ENCODE measurements around the gene ETF1. TPM values are rescaled to one million over a fixed set of nuclear protein-coding genes. Genes with fewer than 3 reads are reported as not detected.

The ETF1 gene
- total and polyA plus RNA-seq, 3 donors from 2014 or later: 74.3 to 103 (median 75.3) TPM

DNA sequence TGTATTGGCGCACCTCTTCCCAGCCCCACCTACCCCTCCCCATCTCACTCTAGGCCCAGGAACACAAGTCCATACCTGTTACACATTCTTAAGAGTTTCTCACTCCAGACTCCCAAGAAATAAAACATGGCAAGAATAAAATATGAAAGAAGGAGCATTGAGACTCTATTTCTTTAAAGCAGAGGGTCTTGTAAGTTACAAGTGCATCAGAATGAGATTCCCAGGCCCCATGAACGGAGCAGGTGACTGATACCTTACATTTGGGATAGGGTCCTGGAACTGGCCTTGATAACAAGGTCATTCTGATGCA is 72.0 kb downstream of the ETF1 start:
- intact Hi-C loops (cut with DNase I; ENCODE audit: low total_unique reads): no loop called here
- Histone ChIP-seq H3K4me1 (peaks cover 5% of the 10 kb centered on the region), H3K27me3 (no peaks in the 10 kb centered on the region), H3K4me3 (no peak overlapping the region), H3K36me3 (ENCODE audit: low read depth, missing control alignments) (no peaks in the 10 kb centered on the region), H3K27ac (no peak overlapping the region), H3K9me3 (no peaks in the 10 kb centered on the region)
- 75 to 80% methylated on average over 2 of the region's 2 CpGs for WGBS, 2 donors
- TF ChIP-seq, protein P1, sequence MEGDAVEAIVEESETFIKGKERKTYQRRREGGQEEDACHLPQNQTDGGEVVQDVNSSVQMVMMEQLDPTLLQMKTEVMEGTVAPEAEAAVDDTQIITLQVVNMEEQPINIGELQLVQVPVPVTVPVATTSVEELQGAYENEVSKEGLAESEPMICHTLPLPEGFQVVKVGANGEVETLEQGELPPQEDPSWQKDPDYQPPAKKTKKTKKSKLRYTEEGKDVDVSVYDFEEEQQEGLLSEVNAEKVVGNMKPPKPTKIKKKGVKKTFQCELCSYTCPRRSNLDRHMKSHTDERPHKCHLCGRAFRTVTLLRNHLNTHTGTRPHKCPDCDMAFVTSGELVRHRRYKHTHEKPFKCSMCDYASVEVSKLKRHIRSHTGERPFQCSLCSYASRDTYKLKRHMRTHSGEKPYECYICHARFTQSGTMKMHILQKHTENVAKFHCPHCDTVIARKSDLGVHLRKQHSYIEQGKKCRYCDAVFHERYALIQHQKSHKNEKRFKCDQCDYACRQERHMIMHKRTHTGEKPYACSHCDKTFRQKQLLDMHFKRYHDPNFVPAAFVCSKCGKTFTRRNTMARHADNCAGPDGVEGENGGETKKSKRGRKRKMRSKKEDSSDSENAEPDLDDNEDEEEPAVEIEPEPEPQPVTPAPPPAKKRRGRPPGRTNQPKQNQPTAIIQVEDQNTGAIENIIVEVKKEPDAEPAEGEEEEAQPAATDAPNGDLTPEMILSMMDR (IDR thresholded peaks at IDR 0.05): no peak
- TF ChIP-seq POLR2A (IDR thresholded peaks at IDR 0.05): no peak
- no peak for DNase-seq

DNA sequence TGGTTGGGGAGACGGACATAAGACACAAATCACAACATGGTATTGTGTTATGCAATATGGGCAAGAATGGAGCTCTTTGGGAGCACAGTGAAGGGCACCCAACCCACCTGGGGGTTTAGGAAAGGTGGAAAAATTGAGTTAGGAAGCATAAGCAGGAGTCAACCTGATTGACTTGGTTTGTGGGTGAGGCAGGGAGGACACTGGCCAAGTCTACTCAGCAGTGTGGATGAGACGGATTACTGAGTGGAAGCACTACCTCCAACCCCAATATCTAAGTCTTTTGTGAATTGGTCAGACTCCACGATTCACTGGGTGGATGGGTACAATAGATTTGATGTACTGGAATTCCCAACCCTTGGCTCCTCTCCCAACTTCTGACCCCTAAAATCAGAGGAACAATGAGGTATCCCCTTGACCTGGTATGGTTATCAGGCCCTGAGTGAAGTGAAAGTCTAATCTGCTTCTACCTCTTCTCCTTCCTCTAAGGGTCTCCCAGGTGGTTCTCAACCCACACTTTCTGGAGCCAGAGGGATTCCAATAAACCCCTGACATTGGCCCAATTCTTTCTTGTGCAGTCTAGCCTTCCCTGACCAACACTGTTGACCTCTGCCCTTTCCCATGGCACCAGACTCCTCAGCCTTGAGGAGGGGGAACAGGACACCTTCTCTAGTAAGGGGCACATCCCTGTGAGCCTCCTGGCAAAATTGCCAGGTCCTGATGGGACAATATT is 72.5 kb downstream of the ETF1 start:
- TF ChIP-seq, protein P1 (IDR thresholded peaks at IDR 0.05): no peak
- TF ChIP-seq POLR2A (IDR thresholded peaks at IDR 0.05): no peak
- no peaks in the 10 kb centered on the region for H3K36me3 ChIP-seq (ENCODE audit: low read depth, missing control alignments)
- no peak for DNase-seq
- no peak overlapping the region for H3K4me3 ChIP-seq
- no peaks in the 10 kb centered on the region for H3K27me3 ChIP-seq
- no peaks in the 10 kb centered on the region for H3K9me3 ChIP-seq
- H3K27ac ChIP-seq: no peak overlapping the region
- intact Hi-C loops (cut with DNase I; ENCODE audit: low total_unique reads): no loop called here
- 71 to 76% methylated on average over 3 of the region's 3 CpGs for WGBS, 2 donors
- H3K4me1 ChIP-seq: peaks cover 5% of the 10 kb centered on the region

DNA sequence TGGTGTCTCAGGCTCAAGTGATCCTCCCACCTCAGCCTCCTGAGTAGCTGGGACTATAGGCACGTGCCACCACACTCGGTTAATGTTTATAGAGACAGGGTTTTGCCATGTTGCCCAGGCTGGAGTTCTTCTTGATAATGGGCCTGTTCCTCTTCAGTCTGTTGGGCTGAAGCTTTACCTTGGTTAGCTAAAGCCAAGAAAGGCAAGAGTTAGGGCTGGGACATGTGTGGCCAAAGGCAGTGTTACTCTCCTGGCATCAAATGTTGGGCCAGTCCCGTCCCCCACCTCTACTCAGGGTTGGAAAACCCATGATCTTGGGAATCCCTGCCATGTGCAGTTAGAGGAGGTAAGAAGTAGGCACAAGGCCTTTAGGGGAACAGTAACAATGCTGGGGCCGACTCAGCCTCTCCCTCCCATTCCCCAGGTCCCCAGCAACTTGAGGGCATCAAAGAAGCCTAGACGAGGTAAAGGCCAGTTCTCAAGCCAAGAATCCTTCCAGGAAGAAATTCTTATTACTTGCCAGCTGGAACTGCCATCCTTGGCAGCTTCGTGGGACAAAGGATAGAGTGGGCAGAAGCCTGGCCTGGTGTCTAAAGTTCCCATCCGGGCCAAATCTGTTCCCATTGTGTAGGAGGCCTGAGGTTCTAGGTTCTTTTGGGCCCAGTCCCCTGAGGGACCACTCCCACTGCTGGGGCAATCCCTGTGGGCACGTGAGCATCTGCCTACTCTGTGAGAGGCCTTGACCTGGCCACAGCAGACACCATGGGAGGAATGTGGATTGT is 73.3 kb downstream of the ETF1 start:
- intact Hi-C loops (cut with DNase I; ENCODE audit: low total_unique reads): no loop called here
- no peak overlapping the region for H3K27ac ChIP-seq
- 68 to 76% methylated on average over 5 to 8 of the region's 8 CpGs for WGBS, 2 donors

DNA sequence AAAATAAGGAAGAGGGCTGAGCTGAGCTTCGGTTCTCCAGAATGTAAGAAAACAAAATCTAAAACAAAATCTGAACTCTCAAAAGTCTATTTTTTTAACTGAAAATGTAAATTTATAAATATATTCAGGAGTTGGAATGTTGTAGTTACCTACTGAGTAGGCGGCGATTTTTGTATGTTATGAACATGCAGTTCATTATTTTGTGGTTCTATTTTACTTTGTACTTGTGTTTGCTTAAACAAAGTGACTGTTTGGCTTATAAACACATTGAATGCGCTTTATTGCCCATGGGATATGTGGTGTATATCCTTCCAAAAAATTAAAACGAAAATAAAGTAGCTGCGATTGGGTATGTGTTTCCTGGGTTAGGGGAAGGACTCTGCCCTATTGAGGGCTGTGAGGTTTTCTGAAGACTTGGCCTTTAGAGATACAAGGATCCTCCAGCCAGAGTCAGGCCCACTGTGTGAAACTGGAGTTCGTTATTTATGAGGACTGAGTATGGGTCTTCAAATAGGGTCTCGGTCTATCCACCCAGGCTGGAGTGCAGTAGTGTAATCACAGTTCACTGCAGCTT is 74.0 kb downstream of the ETF1 start:
- H3K27me3 ChIP-seq: no peaks in the 10 kb centered on the region
- TF ChIP-seq POLR2A (IDR thresholded peaks at IDR 0.05): no peak
- TF ChIP-seq, protein P1 (IDR thresholded peaks at IDR 0.05): no peak
- no peak overlapping the region for H3K27ac ChIP-seq
- intact Hi-C loops (cut with DNase I; ENCODE audit: low total_unique reads): no loop called here
- no peak overlapping the region for H3K4me3 ChIP-seq
- DNase-seq: no peak
- no peaks in the 10 kb centered on the region for H3K9me3 ChIP-seq
- no peaks in the 10 kb centered on the region for H3K36me3 ChIP-seq (ENCODE audit: low read depth, missing control alignments)
- peaks cover 5% of the 10 kb centered on the region for H3K4me1 ChIP-seq
- 84 to 88% methylated on average over 8 of the region's 8 CpGs for WGBS, 2 donors

More for the DNA sequence above, 73.3 kb downstream of the ETF1 start:
- Histone ChIP-seq H3K4me1 (peaks cover 5% of the 10 kb centered on the region), H3K27me3 (no peaks in the 10 kb centered on the region), H3K4me3 (no peak overlapping the region), H3K36me3 (ENCODE audit: low read depth, missing control alignments) (no peaks in the 10 kb centered on the region), H3K9me3 (no peaks in the 10 kb centered on the region)
- no peak for DNase-seq
- TF ChIP-seq, protein P1 (IDR thresholded peaks at IDR 0.05): no peak
- TF ChIP-seq POLR2A (IDR thresholded peaks at IDR 0.05): no peak

Data from testis (tissue), 3 donors.